G401 (cell line): ENCODE data around the gene SCYGR8. TPM values are rescaled to one million over a fixed set of nuclear protein-coding genes. Genes with fewer than 3 reads are reported as not detected.
"Not testable (repeated sequence)": the region's sequence is repeated elsewhere in the genome, so short reads cannot be mapped to it uniquely, and the experiment has no call there.

Source experiments
- DNase-seq: peaks from one replicate; pipeline ENCODE4 v3.0.0-alpha.2; 2015; ENCODE audit warnings: low spot score
- in situ Hi-C: cut with HindIII; loops from 2 replicates; pipeline ENCODE4 v1.10.0; 2016; ENCODE audit warnings: low sequenced_read_pairs, mixed read lengths
- total RNA-seq: library from RNA; depleted of rRNA; stranded (reverse); fragments of >200 nt; shearing (Covaris generic); gene quantifications from 2 replicates; pipeline ENCODE4 v1.2.3, GENCODE V29; 2014; rRNA removed

The SCYGR8 gene
- total RNA-seq, result not detected in 2 replicates

GRCh38 chr2:227745594-227745993, at the start of gene SCYGR8:
SCYGR8 (plus strand) TSS chr2:227745894; CDS start chr2:227745894, 0 bp downstream.
- no peak for DNase-seq
- in situ Hi-C loops, result no loop called here

- no peak for DNase-seq
- in situ Hi-C loops, result no loop called here
These were observed 48.6 kb upstream of the SCYGR8 start for GRCh38 chr2:227696990-227697679.

- DNase-seq, result no peak
- in situ Hi-C loops, result no loop called here
These were observed 44.1 kb upstream of the SCYGR8 start for GRCh38 chr2:227701556-227701955.

GRCh38 chr2:227703280-227703732, 42.4 kb upstream of the SCYGR8 start:
- no peak for DNase-seq
- in situ Hi-C loops, result no loop called here

- in situ Hi-C loops, result no loop called here
These were observed 41.7 kb upstream of the SCYGR8 start for GRCh38 chr2:227703961-227704360.

GRCh38 chr2:227706859-227707258, 38.8 kb upstream of the SCYGR8 start:
- in situ Hi-C loops, result no loop called here
- no peak for DNase-seq

More at GRCh38 chr2:227703961-227704360, 41.7 kb upstream of the SCYGR8 start:
- DNase-seq, result no peak

- no peak for DNase-seq
These were observed 38.3 kb upstream of the SCYGR8 start for GRCh38 chr2:227707390-227707789.

GRCh38 chr2:227710986-227711385, 34.7 kb upstream of the SCYGR8 start:
- in situ Hi-C loops, result no loop called here

More at GRCh38 chr2:227707390-227707789, 38.3 kb upstream of the SCYGR8 start:
- in situ Hi-C loops, result no loop called here

GRCh38 chr2:227713291-227713690, 32.4 kb upstream of the SCYGR8 start:
- no peak for DNase-seq
- in situ Hi-C loops, result no loop called here

More at GRCh38 chr2:227710986-227711385, 34.7 kb upstream of the SCYGR8 start:
- no peak for DNase-seq

- no peak for DNase-seq
- in situ Hi-C loops, result no loop called here
These were observed 29.2 kb upstream of the SCYGR8 start for GRCh38 chr2:227716501-227716900.

- in situ Hi-C loops, result no loop called here
These were observed 27.8 kb upstream of the SCYGR8 start, which contains the start of gene SLC19A3 for GRCh38 chr2:227717687-227718567. SLC19A3 (minus strand) TSS chr2:227718028; CDS start chr2:227702318, 15,710 bp downstream.

GRCh38 chr2:227719641-227720040, 26.1 kb upstream of the SCYGR8 start:
- no peak for DNase-seq
- in situ Hi-C loops, result no loop called here

More at GRCh38 chr2:227717687-227718567, 27.8 kb upstream of the SCYGR8 start, which contains the start of gene SLC19A3:
- peak; percentile 49 for DNase-seq

GRCh38 chr2:227720680-227721079, 25.0 kb upstream of the SCYGR8 start:
- DNase-seq, result no peak
- in situ Hi-C loops, result no loop called here

- DNase-seq, in situ Hi-C loops: not testable (repeated sequence)
These were observed 22.9 kb upstream of the SCYGR8 start for GRCh38 chr2:227722821-227723220.

GRCh38 chr2:227724394-227725039, 21.2 kb upstream of the SCYGR8 start, which contains the start of gene SCYGR6:
SCYGR6 (minus strand) TSS chr2:227724757; CDS start chr2:227724757, 0 bp downstream.
- no peak for DNase-seq
- in situ Hi-C loops, result no loop called here

- in situ Hi-C loops, result no loop called here
- DNase-seq, result no peak
These were observed 17.7 kb upstream of the SCYGR8 start, which contains the start of gene SCYGR7 for GRCh38 chr2:227728035-227728434. SCYGR7 (plus strand) TSS chr2:227728335; CDS start chr2:227728335, 0 bp downstream.

GRCh38 chr2:227739351-227739750, 6.3 kb upstream of the SCYGR8 start:
- in situ Hi-C loops, result no loop called here
- DNase-seq, result no peak

- in situ Hi-C loops, DNase-seq: not testable (repeated sequence)
These were observed 5.0 kb upstream of the SCYGR8 start for GRCh38 chr2:227740705-227741104.

- in situ Hi-C loops, result no loop called here
- no peak for DNase-seq
These were observed 2.4 kb downstream of the SCYGR8 start for GRCh38 chr2:227748079-227748478.
